OCI-LY7 (cell line): ENCODE data around the gene TMEM239.

Source experiments
- EZH2phosphoT487 ChIP-seq: fragments of 200-600 bp; sonication (generic); IDR thresholded peaks from 2 replicates; pipeline ENCODE4 v1.6.1; 2018; ENCODE audit warnings: low read depth, borderline replicate concordance, mild to moderate bottlenecking, mixed run types, antibody characterized with exemption, low read length, moderate library complexity, mixed read lengths
- TF ChIP-seq, protein P1 (sequence below): fragments of 200-600 bp; sonication (generic); conservative IDR thresholded peaks from 2 replicates; pipeline ENCODE4 v1.5.1; 2014; ENCODE audit warnings: mild to moderate bottlenecking, antibody characterized with exemption, low read length, moderate library complexity, mixed read lengths

DNA sequence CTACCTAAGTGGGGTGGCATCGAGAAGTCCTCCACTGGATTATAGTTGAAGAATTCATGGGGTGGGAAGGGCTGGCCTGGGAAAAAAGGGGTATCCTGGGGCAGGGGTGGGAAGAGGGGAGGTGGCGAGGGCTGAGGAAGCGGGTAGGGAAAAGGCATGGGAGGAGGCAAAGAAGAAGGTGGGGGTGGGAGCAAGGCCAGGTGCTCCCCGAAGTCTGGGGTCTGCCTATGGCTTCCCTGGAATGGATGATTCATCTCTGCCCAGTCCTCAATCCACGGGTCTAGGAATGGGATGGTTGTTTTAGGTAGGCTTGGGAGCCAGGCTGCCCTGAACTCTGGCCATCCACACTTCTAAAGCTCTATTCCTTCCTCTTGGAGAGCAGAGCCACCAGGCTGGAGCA lies 19.9 kb downstream of the TMEM239 start:
- TF ChIP-seq, protein P1, sequence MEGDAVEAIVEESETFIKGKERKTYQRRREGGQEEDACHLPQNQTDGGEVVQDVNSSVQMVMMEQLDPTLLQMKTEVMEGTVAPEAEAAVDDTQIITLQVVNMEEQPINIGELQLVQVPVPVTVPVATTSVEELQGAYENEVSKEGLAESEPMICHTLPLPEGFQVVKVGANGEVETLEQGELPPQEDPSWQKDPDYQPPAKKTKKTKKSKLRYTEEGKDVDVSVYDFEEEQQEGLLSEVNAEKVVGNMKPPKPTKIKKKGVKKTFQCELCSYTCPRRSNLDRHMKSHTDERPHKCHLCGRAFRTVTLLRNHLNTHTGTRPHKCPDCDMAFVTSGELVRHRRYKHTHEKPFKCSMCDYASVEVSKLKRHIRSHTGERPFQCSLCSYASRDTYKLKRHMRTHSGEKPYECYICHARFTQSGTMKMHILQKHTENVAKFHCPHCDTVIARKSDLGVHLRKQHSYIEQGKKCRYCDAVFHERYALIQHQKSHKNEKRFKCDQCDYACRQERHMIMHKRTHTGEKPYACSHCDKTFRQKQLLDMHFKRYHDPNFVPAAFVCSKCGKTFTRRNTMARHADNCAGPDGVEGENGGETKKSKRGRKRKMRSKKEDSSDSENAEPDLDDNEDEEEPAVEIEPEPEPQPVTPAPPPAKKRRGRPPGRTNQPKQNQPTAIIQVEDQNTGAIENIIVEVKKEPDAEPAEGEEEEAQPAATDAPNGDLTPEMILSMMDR, result no peak
- no peak for TF ChIP-seq EZH2phosphoT487
